ENCODE measurements around the gene CALHM6. TPM values are rescaled to one million over a fixed set of nuclear protein-coding genes. Genes with fewer than 3 reads are reported as not detected.

Gene CALHM6
- total and polyA plus RNA-seq, 2 of the 8 experiments (the other 6 are each of a cell fraction or from before 2014, with no cell fraction given): 0.93 to 1.8 TPM

DNA sequence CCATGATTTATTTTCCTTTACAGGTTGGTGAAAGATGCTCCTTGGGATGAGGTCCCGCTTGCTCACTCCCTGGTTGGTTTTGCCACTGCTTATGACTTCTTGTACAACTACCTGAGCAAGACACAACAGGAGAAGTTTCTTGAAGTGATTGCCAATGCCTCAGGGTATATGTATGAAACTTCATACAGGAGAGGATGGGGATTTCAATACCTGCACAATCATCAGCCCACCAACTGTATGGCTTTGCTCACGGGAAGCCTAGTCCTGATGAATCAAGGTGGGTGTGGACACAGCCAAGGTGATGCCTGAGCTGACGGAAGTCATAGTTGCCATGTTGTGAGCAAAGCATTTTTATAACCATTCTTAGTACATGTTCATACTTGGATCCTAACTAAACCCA is 34.6 kb upstream of the CALHM6 start (continued):
- TF ChIP-seq, protein P1, sequence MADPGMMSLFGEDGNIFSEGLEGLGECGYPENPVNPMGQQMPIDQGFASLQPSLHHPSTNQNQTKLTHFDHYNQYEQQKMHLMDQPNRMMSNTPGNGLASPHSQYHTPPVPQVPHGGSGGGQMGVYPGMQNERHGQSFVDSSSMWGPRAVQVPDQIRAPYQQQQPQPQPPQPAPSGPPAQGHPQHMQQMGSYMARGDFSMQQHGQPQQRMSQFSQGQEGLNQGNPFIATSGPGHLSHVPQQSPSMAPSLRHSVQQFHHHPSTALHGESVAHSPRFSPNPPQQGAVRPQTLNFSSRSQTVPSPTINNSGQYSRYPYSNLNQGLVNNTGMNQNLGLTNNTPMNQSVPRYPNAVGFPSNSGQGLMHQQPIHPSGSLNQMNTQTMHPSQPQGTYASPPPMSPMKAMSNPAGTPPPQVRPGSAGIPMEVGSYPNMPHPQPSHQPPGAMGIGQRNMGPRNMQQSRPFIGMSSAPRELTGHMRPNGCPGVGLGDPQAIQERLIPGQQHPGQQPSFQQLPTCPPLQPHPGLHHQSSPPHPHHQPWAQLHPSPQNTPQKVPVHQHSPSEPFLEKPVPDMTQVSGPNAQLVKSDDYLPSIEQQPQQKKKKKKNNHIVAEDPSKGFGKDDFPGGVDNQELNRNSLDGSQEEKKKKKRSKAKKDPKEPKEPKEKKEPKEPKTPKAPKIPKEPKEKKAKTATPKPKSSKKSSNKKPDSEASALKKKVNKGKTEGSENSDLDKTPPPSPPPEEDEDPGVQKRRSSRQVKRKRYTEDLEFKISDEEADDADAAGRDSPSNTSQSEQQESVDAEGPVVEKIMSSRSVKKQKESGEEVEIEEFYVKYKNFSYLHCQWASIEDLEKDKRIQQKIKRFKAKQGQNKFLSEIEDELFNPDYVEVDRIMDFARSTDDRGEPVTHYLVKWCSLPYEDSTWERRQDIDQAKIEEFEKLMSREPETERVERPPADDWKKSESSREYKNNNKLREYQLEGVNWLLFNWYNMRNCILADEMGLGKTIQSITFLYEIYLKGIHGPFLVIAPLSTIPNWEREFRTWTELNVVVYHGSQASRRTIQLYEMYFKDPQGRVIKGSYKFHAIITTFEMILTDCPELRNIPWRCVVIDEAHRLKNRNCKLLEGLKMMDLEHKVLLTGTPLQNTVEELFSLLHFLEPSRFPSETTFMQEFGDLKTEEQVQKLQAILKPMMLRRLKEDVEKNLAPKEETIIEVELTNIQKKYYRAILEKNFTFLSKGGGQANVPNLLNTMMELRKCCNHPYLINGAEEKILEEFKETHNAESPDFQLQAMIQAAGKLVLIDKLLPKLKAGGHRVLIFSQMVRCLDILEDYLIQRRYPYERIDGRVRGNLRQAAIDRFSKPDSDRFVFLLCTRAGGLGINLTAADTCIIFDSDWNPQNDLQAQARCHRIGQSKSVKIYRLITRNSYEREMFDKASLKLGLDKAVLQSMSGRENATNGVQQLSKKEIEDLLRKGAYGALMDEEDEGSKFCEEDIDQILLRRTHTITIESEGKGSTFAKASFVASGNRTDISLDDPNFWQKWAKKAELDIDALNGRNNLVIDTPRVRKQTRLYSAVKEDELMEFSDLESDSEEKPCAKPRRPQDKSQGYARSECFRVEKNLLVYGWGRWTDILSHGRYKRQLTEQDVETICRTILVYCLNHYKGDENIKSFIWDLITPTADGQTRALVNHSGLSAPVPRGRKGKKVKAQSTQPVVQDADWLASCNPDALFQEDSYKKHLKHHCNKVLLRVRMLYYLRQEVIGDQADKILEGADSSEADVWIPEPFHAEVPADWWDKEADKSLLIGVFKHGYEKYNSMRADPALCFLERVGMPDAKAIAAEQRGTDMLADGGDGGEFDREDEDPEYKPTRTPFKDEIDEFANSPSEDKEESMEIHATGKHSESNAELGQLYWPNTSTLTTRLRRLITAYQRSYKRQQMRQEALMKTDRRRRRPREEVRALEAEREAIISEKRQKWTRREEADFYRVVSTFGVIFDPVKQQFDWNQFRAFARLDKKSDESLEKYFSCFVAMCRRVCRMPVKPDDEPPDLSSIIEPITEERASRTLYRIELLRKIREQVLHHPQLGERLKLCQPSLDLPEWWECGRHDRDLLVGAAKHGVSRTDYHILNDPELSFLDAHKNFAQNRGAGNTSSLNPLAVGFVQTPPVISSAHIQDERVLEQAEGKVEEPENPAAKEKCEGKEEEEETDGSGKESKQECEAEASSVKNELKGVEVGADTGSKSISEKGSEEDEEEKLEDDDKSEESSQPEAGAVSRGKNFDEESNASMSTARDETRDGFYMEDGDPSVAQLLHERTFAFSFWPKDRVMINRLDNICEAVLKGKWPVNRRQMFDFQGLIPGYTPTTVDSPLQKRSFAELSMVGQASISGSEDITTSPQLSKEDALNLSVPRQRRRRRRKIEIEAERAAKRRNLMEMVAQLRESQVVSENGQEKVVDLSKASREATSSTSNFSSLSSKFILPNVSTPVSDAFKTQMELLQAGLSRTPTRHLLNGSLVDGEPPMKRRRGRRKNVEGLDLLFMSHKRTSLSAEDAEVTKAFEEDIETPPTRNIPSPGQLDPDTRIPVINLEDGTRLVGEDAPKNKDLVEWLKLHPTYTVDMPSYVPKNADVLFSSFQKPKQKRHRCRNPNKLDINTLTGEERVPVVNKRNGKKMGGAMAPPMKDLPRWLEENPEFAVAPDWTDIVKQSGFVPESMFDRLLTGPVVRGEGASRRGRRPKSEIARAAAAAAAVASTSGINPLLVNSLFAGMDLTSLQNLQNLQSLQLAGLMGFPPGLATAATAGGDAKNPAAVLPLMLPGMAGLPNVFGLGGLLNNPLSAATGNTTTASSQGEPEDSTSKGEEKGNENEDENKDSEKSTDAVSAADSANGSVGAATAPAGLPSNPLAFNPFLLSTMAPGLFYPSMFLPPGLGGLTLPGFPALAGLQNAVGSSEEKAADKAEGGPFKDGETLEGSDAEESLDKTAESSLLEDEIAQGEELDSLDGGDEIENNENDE (IDR thresholded peaks at IDR 0.05; ENCODE audit: insufficient replicate concordance, low read length): no peak
- no peak for TF ChIP-seq TEAD4 (IDR thresholded peaks at IDR 0.05; ENCODE audit: low read depth, low read length)
- TF ChIP-seq RXRA (IDR thresholded peaks at IDR 0.05; ENCODE audit: insufficient read depth, low read depth, low read length): no peak
- TF ChIP-seq YY1 (IDR thresholded peaks at IDR 0.05; ENCODE audit: low read depth, low read length): no peak
- TF ChIP-seq RNF2 (IDR thresholded peaks at IDR 0.05; ENCODE audit: borderline replicate concordance, low read depth, low read length, missing control alignments, poor library complexity, severe bottlenecking): no peak

All from H1 (cell line).